CD14-positive monocyte (primary cell): ENCODE data around the gene DNAI2. TPM values are rescaled to one million over a fixed set of nuclear protein-coding genes. Genes with fewer than 3 reads are reported as not detected.

ENCODE experiments used
- DNase-seq, 3 donors: peaks; one replicate each; pipeline ENCODE4 v3.0.0-alpha.2; 2011 to 2022
- H2AFZ ChIP-seq: 2 replicates; pipeline ENCODE4 v1.6.0; 2012; ENCODE audit warnings: mild to moderate bottlenecking, low read depth, low read length, inconsistent platforms; ENCODE audit not compliant: insufficient read depth, poor library complexity, severe bottlenecking
- H3K27ac ChIP-seq, 2 donors: 1 replicate in 1 of 2; 2 replicates in 1 of 2; pipeline ENCODE4 v1.5.1; 2012 to 2013; ENCODE audit warnings: low read length in 2 of 2, control low read depth in 1 of 2, inconsistent platforms in 1 of 2, low read depth in 1 of 2, mild to moderate bottlenecking in 1 of 2
- H3K27me3 ChIP-seq, 2 donors: one replicate each; pipeline versions ENCODE4 v1.6.0 to v1.6.1; 2011 to 2013; ENCODE audit warnings: low read length in 2 of 2; ENCODE audit not compliant: control insufficient read depth in 2 of 2, insufficient read depth in 2 of 2
- H3K36me3 ChIP-seq, 2 donors: replicated peaks in 1 of 2; 1 replicate in 1 of 2; 2 replicates in 1 of 2; pipeline versions ENCODE4 v1.5.1 to v1.6.1; 2012 to 2013; ENCODE audit warnings: low read length in 2 of 2, control low read depth in 1 of 2, inconsistent platforms in 1 of 2, mild to moderate bottlenecking in 1 of 2; ENCODE audit not compliant: insufficient read depth in 2 of 2, control insufficient read depth in 1 of 2
- H3K4me1 ChIP-seq, 2 donors: 1 replicate in 1 of 2; 2 replicates in 1 of 2; pipeline versions ENCODE4 v1.5.1 to v1.6.1; 2012 to 2013; ENCODE audit warnings: low read length in 2 of 2, control low read depth in 1 of 2, inconsistent platforms in 1 of 2, mild to moderate bottlenecking in 1 of 2, moderate library complexity in 1 of 2; ENCODE audit not compliant: insufficient read depth in 2 of 2, control insufficient read depth in 1 of 2
- H3K4me2 ChIP-seq: replicated peaks from 2 replicates; pipeline ENCODE3; 2012; ENCODE audit warnings: low read length, moderate library complexity, mild to moderate bottlenecking; ENCODE audit not compliant: poor library complexity, severe bottlenecking; ENCODE audit errors: extremely low read depth
- H3K4me3 ChIP-seq, 3 experiments: fragments of 200-600 bp in 1 of 3; sonication (generic) in 1 of 3; replicated peaks in 1 of 3; 1 replicate in 2 of 3; 2 replicates in 1 of 3; pipeline ENCODE4 v1.5.1; 2011 to 2013; ENCODE audit warnings: low read length in 3 of 3, mild to moderate bottlenecking in 3 of 3, control low read depth in 2 of 3, low read depth in 2 of 3, inconsistent platforms in 1 of 3, moderate library complexity in 1 of 3
- H3K79me2 ChIP-seq: 2 replicates; pipeline ENCODE4 v1.6.0; 2012; ENCODE audit warnings: mild to moderate bottlenecking, control low read depth, inconsistent platforms, low read length, moderate library complexity; ENCODE audit not compliant: insufficient read depth
- H3K9ac ChIP-seq: 2 replicates; pipeline ENCODE4 v1.6.0; 2017; ENCODE audit warnings: low read length, mild to moderate bottlenecking; ENCODE audit not compliant: insufficient read depth, poor library complexity, severe bottlenecking
- H3K9me3 ChIP-seq, 2 donors: replicated peaks in 1 of 2; 1 replicate in 1 of 2; 2 replicates in 1 of 2; pipeline versions ENCODE4 v1.5.1 to v1.6.1; 2012 to 2013; ENCODE audit warnings: low read length in 2 of 2, control low read depth in 1 of 2; ENCODE audit not compliant: control insufficient read depth in 1 of 2, insufficient read depth in 1 of 2
- H4K20me1 ChIP-seq: 2 replicates; pipeline ENCODE4 v1.6.0; 2012; ENCODE audit warnings: mild to moderate bottlenecking, low read length, control low read depth, moderate library complexity; ENCODE audit not compliant: insufficient read depth
- H3K27ac Mint-ChIP-seq, 7 donors: one replicate each; pipeline ENCODE4 v1.8.0; 2020; ENCODE audit warnings: mild to moderate bottlenecking in 7 of 7, mixed read lengths in 7 of 7, moderate library complexity in 6 of 7, inconsistent platforms in 2 of 7
- H3K27me3 Mint-ChIP-seq, 3 donors: one replicate each; pipeline ENCODE4 v1.8.0; 2021 to 2022; ENCODE audit warnings: low read depth in 3 of 3, mild to moderate bottlenecking in 3 of 3, mixed read lengths in 3 of 3, moderate library complexity in 3 of 3, inconsistent platforms in 1 of 3
- H3K36me3 Mint-ChIP-seq, 2 donors: one replicate each; pipeline ENCODE4 v1.8.0; 2020; ENCODE audit warnings: mixed read lengths in 2 of 2, inconsistent platforms in 1 of 2, mild to moderate bottlenecking in 1 of 2
- H3K4me1 Mint-ChIP-seq: one replicate; pipeline ENCODE4 v1.8.0; 2020; ENCODE audit warnings: mild to moderate bottlenecking, mixed read lengths
- H3K4me3 Mint-ChIP-seq, 2 donors: one replicate each; pipeline ENCODE4 v1.8.0; 2020; ENCODE audit warnings: mild to moderate bottlenecking in 2 of 2, mixed read lengths in 2 of 2, moderate library complexity in 1 of 2
- H3K9me3 Mint-ChIP-seq, 7 donors: one replicate each; pipeline ENCODE4 v1.8.0; 2020 to 2022; ENCODE audit warnings: mixed read lengths in 7 of 7, mild to moderate bottlenecking in 6 of 7, moderate library complexity in 6 of 7, inconsistent platforms in 2 of 7
- WGBS: methylation state at CpG from one replicate; pipeline ENCODE4 v1.1.5; 2013; ENCODE audit warnings: missing lambda C conversion rate; ENCODE audit not compliant: insufficient coverage; 5-methylcytosine and 5-hydroxymethylcytosine counted together
- intact Hi-C, 2 donors: fragments of 100-400 bp; cut with micrococcal nuclease; formaldehyde crosslinking; loops; one replicate each; pipeline versions ENCODE4 v1.15.0 to v1.15.1; 2023
- polyA plus RNA-seq, 3 donors: library from polyadenylated mRNA; depleted of rRNA in 1 of 3; unstranded in 2 of 3; stranded (reverse) in 1 of 3; fragments of 300-500 nt in 2 of 3; fragments of >200 nt in 1 of 3; fragmentation: Illumina TruSeq in 2 of 3; gene quantifications; 1 replicate in 2 of 3; 2 replicates in 1 of 3; pipeline ENCODE4 v1.2.3, GENCODE V29; 2012 to 2021
- TF ChIP-seq, protein P1 (sequence below): fragments of 200-600 bp; IDR thresholded peaks from one replicate; pipeline ENCODE4 v1.8.0; 2022; ENCODE audit warnings: antibody characterized with exemption, mild to moderate bottlenecking

Gene DNAI2
- polyA plus RNA-seq, 3 donors = 0.07 TPM; not detected in 2

DNA sequence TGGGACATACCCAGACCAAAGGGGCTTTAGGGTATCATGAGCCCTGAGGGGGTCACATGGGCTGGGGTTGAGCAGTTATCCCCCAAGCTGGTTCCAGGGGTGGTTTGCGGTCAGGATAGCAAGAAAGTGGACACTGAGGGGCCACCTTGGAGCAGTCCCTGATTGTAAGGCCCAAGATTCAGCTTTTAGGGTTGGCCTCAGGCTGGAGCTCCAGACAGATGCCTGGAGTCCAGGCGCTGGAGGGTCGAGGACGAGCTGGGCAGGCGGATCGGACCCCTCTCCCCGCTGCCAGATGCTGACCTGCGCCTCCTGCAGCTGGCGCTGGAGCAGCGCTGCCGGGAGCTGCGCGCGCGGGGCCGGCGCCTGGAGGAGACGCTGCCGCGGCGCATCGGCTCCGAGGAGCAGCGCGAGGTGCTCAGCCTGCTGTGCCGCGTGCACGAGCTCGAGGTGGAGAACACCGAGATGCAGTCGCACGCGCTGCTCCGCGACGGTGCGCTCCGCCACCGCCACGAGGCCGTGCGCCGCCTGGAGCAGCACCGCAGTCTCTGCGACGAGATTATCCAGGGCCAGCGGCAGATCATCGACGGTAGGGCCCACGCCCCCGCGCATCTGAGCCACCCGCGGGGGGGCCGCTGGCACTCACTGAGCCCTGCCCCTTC, 77.6 kb downstream of the DNAI2 start:
- WGBS = 5% methylated on average over 55 of the region's 55 CpGs
- Mint-ChIP-seq H3K27ac (no peak overlapping the region), H3K36me3 (no peaks in the 10 kb centered on the region), H3K4me3 (peak overlapping the region in 1 of 2 donors; percentile 53), H3K27me3 (peaks cover 63 to 75% (median 66%) of the 10 kb centered on the region in 3 donors), H3K4me1 (peaks cover 6% of the 10 kb centered on the region), H3K9me3 (peaks cover 0 to 12% (median 0%) of the 10 kb centered on the region in 7 donors)
- intact Hi-C loops = loop anchor here (5.0 to 10.0 kb wide), 2 partner anchors 47 to 139 kb away; partner anchors contain the start of gene TTYH2 (in 1 of the 2)
- Histone ChIP-seq H3K79me2 (no peaks in the 10 kb centered on the region), H3K36me3 (no peaks in the 10 kb centered on the region), H3K27ac (no peak overlapping the region), H3K9ac (no peak overlapping the region), H2AFZ (no peak overlapping the region), H3K27me3 (peaks cover 24 to 63% of the 10 kb centered on the region in 2 donors), H4K20me1 (no peaks in the 10 kb centered on the region), H3K4me3 (no peak overlapping the region), H3K4me2 (no peak overlapping the region), H3K4me1 (peaks cover 0 to 8% of the 10 kb centered on the region in 2 donors), H3K9me3 (peaks cover 0 to 3% of the 10 kb centered on the region in 2 donors)
- DNase-seq = no peak
- TF ChIP-seq, protein P1, sequence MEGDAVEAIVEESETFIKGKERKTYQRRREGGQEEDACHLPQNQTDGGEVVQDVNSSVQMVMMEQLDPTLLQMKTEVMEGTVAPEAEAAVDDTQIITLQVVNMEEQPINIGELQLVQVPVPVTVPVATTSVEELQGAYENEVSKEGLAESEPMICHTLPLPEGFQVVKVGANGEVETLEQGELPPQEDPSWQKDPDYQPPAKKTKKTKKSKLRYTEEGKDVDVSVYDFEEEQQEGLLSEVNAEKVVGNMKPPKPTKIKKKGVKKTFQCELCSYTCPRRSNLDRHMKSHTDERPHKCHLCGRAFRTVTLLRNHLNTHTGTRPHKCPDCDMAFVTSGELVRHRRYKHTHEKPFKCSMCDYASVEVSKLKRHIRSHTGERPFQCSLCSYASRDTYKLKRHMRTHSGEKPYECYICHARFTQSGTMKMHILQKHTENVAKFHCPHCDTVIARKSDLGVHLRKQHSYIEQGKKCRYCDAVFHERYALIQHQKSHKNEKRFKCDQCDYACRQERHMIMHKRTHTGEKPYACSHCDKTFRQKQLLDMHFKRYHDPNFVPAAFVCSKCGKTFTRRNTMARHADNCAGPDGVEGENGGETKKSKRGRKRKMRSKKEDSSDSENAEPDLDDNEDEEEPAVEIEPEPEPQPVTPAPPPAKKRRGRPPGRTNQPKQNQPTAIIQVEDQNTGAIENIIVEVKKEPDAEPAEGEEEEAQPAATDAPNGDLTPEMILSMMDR = no peak

DNA sequence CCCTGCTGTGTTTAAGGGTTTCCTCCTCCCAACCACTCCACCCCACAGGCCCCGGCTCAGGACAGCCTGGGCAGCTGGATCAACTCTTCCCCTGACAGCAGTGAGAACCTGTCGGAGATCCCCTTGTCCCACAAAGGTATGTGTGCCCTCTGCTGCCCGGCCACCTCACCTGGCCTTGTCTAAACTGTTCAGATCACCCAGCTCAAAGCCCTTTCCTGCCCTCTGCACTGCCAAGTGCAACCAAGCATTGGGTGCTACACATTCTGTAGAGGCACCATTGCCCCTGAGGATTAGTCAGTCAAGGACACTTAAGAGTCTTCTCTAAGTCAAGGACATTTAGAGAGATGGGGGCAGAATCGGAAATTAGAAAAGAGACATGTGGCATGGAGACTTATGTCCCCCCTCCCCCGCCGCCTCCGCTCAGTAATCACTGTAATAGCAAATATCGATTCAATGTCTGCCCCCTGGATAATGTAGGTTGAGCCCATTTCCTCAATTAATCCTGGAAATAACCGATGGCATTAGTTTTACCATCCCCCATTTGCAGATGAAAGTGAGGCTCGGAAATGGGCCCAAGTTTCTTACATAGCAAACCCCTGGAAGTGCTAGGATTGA, 79.5 kb downstream of the DNAI2 start:
- WGBS = 97% methylated on average over 7 of the region's 10 CpGs
- H3K4me1 ChIP-seq = peaks cover 0 to 18% of the 10 kb centered on the region in 2 donors
- no peak overlapping the region for H3K9ac ChIP-seq
- peaks cover 0 to 19% of the 10 kb centered on the region in 2 donors for H3K9me3 ChIP-seq
- intact Hi-C loops = loop anchor here (5.0 to 10.0 kb wide), 2 partner anchors 49 to 141 kb away; partner anchors contain the start of gene TTYH2 (in 1 of the 2)
- H3K4me3 ChIP-seq = no peak overlapping the region
- no peak for DNase-seq
- H3K36me3 ChIP-seq = no peaks in the 10 kb centered on the region
- peaks cover 70 to 87% (median 78%) of the 10 kb centered on the region in 3 donors for H3K27me3 Mint-ChIP-seq
- no peaks in the 10 kb centered on the region for H3K79me2 ChIP-seq
- H3K27ac ChIP-seq = no peak overlapping the region
- peaks cover 0 to 3% of the 10 kb centered on the region in 2 donors for H3K36me3 Mint-ChIP-seq
- TF ChIP-seq, protein P1 = no peak
- H2AFZ ChIP-seq = no peak overlapping the region
- H3K4me1 Mint-ChIP-seq = peaks cover 11% of the 10 kb centered on the region
- H3K4me3 Mint-ChIP-seq = peak overlapping the region in 1 of 2 donors; percentile 69
- H3K27ac Mint-ChIP-seq = no peak overlapping the region
- H3K27me3 ChIP-seq = peaks cover 34 to 76% of the 10 kb centered on the region in 2 donors
- H3K4me2 ChIP-seq = no peak overlapping the region
- no peaks in the 10 kb centered on the region for H4K20me1 ChIP-seq
- peaks cover 0 to 10% (median 3%) of the 10 kb centered on the region in 7 donors for H3K9me3 Mint-ChIP-seq
